Measurements from ENCODE around the gene KRT83.

DNA sequence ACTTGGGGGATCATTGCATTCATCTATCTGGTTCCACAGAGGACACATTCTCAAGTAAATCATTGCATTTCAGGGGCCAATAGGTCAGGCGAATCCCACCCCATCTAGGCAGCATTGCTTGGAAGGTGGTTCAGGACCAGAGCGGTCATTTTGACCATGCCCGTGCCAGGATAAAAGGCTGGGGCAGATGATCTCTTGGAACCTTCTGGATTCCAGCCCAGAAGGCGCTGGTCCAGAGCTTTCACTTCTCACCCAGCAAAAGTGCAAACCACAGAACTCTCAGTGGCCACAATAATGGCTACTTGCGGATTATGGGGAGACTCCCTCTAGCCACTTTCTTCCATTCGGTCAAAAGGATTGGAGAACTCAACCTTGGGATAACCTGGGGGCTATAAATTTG lies 46.7 kb upstream of the KRT83 start:
- TF ChIP-seq, protein P1, sequence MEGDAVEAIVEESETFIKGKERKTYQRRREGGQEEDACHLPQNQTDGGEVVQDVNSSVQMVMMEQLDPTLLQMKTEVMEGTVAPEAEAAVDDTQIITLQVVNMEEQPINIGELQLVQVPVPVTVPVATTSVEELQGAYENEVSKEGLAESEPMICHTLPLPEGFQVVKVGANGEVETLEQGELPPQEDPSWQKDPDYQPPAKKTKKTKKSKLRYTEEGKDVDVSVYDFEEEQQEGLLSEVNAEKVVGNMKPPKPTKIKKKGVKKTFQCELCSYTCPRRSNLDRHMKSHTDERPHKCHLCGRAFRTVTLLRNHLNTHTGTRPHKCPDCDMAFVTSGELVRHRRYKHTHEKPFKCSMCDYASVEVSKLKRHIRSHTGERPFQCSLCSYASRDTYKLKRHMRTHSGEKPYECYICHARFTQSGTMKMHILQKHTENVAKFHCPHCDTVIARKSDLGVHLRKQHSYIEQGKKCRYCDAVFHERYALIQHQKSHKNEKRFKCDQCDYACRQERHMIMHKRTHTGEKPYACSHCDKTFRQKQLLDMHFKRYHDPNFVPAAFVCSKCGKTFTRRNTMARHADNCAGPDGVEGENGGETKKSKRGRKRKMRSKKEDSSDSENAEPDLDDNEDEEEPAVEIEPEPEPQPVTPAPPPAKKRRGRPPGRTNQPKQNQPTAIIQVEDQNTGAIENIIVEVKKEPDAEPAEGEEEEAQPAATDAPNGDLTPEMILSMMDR (IDR thresholded peaks at IDR 0.05; ENCODE audit: low read depth, low read length), result no peak
- no peak for TF ChIP-seq EZH2phosphoT487 (IDR thresholded peaks at IDR 0.05; ENCODE audit: low read depth)
